Measurements from ENCODE around the gene ARHGAP1.

ARHGAP1 gene

DNA sequence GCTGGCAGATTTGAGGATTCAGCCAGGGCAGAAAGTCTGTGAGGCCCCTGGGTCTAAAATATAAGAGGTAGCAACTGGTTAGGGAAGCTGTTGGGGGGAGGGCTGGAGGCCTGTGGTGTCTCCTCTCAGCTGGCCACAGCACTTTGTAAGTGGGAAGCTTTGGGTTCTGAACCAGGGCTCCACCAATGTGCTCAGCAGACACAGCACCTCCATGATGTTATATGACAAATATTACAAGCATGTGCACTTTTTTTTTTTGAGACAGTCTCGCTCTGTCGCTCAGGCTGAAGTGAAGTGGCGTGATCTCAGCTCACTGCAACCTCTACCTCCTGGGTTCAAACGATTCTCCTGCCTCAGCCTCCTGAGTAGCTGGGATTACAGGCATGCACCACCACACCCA lies 8.0 kb downstream of the ARHGAP1 start:
- no peak for DNase-seq

DNA sequence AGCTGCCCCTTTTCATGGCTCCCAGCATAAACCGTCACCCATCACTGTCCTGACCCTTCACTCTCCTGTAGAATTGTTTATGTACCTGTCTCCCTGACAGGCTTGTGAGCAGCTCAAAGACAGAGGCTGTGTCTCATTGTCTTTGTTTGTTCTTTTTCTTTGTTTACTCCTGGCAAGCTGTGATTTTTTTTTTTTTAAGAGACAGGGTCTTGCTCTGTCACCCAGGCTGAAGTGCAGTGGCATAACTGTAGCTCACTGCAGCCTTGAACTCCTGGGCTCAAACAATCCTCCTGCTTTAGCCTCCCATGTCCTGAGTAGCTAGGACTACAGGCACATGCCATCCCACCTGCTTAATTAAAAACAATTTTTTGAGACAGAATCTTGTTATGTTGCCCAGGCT lies 9.7 kb downstream of the ARHGAP1 start:
- no peak for DNase-seq

DNA sequence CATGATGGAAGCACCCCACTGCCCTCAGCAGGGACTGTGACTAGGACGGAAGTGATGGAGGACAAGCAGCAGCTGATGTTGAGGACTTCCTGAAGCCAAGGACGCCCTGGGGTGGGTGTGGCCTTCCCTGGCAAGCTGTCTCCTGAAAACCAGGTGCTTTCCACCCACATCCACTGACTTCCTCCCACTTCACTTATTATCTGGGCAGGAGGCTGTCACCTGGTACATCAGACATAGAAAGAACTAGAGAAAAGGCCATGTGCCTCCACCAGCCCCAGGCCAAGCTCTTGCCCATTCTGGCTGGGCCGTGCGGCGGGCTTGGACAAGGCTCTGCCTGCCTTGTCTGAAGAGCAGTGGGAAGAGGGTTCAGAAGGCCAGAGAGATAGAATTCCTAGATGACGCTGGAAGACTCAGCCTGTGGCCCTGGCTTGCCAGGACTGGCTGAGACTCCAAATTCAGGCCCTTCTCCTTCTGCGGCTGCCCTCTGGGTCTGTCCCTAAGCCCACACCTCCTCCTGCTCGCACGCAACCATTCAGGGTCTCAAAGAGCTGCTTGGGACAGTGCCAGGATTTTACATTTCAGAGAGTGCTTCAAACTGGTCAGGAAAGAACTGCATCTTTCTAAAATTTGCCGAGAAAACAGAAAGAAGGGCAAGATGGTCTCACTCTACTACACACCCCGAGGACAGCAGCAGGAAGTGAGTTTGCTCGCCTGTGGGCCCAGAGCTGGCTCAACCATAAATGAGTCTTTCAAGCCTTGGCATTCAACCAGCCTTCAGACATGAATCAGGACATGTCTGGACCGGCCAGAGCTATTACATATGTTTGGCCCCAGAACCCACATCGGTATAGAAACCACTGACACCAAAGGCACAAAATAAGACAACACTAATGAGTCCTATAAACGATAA lies 13.3 kb downstream of the ARHGAP1 start:
- DNase-seq = no peak

DNA sequence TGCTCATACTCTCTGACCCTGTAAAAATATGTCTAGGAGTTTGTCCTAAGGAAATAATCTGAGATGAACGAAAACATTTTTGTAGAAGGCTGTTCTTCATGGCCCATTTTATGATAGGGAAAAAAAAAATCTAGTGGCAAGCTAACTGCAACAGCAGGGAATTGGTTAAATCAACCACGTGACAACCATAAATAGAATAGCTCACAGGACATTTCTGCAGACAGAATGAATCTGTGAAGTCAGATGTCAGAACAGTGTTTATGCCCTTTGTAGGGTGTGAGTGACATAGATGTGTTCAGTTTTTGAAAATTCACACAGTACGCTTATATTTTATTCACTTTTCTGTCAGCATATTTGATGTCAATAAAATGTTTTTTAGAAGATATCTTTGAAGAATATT lies 16.1 kb downstream of the ARHGAP1 start:
- no peak for DNase-seq

DNA sequence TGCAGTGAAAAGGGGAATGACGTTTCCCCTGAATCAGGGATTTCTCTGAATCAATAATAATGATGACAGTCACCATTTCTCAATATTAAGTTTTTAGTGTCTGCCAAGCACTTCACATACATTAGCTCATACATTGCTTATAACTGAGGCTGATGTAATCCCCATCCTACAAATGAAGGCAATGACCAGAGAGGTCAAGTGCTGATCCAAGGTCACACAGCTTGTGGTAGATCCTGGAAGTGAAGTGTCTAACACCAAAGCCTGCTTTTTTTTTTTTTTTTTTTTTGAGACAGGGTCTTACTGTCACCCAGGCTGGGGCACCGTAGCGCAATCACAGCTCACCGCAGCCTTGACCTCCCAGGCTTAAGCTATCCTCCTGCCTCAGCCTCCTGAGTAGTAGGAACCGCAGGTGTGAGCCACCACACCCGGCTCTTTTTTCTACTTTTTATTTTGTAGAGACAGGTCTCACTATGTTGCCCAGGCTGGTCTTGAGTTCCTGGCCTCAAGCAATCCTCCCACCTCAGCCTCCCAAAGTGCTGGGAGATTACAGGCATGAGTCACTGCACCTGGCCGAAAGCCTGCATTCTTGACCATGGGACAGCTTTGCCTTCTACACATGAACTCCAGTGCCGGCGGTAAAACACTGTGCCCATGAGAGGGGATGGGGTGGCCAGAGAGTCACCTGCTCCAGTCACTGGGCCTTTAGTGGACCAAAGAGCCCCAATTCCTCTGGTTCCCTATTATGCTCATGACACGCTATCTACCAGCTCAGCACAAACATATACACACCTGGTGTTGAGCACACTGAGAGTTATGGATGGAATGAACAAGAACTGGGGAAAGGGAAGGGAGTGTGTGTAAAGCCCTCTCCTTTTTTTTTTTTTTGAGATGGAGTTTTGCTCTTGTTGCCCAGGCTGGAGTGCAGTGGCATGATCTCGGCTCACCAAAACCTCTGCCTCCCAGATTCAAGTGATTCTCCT lies 17.4 kb downstream of the ARHGAP1 start:
- DNase-seq = no peak

DNA sequence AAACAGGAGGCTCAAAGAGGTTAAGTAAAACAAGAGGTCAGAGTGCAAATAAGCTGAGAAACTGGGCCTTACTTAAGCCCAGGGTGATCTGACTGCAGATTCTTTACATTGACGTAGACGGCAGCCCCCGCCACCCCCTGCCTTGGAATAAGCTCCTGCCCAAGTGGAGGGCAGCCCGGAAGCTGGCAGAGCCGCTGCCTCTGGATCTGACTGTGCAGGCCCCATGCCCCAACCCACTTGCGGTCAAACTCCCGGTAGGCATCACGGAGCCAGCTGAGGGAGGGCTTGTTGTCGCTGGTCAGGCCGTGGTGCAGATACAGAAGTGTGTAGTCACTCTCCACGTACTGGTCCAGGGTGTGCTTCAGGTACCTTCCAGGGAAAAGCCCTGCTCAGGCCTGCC lies 18.6 kb downstream of the ARHGAP1 start:
- DNase-seq = no peak

DNA sequence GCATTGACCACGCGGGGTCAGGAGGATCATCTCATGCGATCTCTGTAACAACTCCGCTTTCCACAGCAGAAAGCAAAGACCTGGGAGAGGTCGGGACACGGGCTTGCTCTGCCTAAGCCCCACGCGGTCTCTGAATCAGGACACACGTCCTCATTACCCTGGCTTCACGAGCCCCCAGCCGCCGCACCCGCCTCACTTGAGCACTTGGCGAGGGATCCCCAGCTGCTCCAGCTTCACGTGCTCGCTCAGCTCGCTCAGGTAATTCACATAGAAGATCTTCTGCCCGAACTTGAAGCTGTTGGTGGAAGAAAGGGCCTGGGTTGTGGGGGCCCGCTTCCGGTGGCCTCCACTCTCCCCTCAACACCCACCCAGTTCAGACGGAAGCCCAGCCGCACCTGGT lies 19.6 kb downstream of the ARHGAP1 start:
- no peak for DNase-seq

DNA sequence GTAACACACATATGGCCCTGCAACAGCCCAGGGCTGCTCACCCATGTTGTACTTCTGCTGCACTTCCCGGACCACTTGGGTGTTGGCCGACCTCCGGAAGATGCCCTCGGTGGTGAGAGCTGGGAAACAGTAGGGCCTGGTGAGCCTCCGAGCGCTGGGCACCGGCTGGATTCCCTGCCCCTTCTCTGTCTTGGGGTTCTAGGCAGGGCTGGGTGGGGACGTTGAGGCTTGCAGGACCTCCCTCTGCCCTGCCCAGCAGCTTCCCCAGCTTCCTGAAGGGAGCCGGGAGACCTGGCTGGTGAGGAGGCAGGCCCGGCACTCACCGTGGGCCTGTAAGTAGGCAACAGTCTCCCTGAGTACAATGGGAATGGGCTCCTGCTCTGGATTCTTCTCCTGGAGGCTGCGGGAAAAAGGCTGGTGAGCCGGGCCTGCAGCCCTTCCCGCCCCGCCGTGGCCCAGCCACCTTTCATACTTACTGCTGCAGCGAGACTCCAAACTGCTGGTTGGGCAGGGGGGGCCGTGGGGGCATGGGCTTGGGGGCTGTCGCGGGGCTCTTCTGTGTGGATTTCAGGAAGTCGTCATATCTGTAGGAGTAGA lies 20.2 kb downstream of the ARHGAP1 start:
- no peak for DNase-seq

DNA sequence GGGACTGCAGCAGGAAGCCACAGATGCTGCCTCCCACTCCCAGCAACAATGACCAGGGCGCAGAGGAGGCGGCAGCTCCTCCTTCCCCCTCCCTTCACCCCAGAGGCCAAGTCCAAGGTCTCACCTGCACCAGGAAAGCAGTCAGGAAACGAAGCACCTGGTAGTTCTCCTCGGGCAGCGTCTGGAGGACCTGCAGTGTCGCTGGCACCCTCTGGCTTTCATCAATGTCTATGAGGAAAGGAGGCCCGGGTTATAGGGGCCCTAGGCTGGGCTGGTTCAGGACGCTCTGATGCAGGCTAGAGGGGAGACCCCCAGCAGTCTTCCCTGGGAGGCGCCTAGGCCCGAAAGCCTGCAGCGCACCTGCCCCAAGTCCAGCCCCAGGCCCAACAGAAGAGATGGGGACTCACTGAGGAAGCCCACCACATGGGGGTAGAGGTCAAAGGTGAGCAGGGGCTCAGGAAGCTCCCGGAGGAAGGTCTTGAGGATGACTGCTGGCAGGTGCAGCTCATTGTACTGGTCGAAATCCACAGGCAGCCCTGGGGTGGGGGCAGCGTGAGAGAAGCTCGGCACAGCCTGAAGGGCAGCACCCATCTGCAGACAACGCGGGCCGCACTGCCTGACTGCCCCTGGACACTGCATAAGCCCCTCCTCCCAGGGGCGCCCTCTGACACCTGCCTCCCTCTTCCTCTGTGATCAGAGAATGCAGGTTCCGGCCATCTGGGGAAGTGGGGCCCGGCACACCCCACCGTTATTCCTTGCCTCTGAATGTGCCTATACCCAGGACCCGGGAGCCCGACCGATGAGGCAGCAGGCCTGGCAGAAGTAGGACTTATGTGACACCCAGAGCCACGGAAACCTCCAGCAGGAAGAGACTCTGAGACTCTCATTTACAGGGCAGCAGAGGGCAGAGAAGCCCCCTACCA lies 20.9 kb downstream of the ARHGAP1 start:
- no peak for DNase-seq

DNA sequence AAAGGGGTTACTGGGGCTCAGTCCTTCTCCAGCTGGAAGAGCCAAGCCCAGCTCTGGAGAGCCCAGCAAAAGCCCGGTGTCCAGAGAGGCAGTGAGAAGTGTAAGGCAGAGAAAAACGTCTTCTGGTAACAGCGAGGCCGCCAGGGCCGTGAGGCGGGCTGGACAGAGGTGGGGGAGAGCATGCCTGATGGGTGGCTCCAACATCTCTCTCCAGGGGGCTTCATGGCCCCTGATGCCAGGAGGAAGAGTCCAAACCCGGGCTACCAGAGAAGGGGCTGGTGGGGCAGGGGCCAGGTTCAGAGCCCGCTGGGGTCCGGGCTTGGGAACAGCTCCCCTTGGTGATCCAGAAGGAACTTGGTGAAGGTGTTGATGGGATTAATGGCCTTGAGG lies 21.7 kb downstream of the ARHGAP1 start:
- no peak for DNase-seq

DNA sequence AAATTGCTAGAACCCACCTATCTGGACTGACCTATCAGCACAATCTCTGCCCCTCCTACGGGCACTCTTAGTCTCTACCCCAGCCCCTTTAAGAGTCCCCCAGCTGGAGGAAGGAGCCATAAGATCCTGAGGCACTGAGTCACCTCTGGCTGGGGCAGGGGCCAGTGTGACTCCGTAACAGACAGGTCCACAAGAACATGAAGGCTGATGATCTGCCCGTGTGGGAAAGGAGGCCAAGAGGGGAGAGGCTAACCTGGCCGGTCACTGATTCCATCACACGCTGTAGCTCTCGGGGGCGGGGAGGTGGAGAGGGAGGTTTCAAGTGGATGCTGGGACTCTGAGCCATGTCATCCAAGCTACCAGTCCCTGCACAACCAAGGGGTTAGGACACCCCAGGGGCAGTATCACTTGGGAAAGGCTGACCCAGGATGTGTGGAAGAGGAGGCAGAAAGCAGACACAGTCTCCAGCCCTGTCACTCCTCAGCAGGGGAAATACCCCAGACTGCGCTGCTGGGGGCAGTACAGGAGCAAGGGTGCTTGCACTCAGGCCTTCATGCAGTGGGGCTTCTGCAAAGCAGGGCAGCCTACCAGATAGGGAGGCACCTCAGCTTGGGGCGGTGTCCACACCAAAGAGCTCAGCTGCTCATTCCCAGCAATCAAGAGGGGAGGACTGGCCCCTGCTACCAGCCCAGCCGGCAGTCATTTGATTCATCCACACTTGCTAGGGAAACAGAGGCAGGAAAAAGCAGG lies 22.3 kb downstream of the ARHGAP1 start:
- no peak for DNase-seq

DNA sequence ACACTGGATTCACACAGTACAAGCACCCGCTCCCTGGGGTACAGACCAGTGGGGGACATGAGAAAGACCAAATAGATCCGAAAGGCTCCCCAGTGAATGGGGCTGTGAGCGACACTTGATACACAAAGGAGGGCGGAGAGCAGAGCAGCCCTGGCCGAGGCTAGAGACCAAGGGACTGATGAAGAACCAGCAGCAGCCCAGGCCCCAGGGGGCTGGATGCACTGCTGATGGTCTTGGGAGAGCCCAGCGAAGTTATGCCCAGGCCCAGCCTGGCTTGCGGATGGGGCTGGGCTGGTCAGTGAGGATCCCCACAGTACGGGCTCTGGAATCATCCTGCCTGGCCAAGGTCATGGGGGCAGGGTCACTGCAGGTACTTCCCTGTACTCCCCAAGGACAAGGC lies 23.2 kb downstream of the ARHGAP1 start:
- no peak for DNase-seq

DNA sequence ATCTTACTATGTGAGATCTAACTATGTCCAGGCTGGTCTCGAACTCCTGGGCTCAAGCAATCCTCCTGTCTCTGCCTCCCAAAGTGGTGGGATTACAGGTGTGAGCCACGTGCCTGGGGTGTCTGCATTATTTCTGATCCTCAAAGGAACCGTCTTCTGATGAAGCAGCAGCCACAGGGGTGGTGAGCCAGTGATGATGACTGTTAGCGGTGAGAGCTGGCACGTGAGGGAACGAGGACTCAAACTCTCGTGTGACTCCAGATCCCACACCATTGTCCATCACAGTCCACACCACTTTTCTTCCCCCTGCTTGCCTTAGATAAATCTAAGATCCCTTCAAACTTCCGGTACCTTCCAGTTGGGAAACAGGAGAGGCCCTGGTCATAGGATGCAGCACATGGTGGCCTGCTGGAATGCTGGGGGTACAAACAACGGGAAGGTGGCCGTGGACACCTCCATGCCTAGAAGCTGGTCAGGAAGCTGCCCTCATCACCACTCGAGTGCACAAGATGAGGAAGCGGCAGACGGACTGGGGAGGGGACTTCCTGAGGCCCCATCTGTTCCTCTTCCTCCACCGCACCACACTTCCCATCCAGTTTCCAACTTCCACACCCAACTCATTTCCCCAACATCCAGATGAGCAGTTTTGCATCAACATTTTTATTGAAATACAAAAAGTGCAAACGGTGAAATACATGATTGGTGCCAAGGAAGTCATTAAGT lies 23.8 kb downstream of the ARHGAP1 start:
- DNase-seq = peak; percentile 29

DNA sequence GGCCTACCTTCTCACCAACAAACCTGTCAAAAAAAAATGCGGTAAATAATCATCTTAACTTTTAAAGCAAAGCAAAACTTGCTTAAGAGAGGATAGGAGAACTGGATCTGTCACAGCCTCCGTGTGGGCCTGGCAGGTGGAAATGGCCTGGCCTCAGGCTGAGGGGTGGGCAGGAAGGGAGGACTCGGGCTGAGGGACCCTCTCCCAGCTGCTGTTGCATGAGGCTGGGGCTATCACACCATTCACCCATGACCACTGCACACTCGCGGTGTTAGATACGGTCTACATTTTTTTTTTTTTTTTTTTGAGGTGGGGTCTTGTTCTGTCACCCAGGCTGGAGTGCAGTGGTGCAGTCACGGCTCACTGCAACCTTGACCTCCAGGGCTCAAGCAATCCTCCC lies 24.5 kb downstream of the ARHGAP1 start:
- DNase-seq = no peak

DNA sequence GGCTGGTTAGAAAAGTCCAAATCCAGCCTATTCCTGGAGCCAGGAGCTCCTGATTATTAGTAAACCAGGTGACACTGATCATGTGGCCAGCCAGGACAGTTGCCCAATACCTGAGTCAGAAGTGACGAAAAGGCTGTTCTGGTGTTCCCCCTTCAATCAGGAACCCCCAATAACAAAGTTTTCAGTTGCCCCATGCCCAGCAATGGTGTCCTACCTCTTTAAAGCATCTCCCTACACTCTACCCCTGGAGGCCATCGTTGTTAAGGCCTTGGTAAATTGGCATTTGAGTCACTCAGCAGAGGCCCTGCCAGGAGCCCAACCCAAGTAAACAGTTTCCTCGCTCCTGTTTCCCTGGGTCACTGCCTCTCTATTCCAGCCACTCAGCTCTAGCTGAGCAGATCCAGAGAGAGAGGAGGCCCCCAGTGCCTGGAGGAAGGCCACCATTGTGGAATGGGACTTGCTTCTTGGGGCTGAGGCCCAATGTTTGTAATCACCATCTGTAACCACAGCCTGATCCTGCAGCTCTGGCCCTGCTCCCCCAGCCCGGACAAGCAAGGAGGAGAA lies 25.0 kb downstream of the ARHGAP1 start:
- DNase-seq = no peak

DNA sequence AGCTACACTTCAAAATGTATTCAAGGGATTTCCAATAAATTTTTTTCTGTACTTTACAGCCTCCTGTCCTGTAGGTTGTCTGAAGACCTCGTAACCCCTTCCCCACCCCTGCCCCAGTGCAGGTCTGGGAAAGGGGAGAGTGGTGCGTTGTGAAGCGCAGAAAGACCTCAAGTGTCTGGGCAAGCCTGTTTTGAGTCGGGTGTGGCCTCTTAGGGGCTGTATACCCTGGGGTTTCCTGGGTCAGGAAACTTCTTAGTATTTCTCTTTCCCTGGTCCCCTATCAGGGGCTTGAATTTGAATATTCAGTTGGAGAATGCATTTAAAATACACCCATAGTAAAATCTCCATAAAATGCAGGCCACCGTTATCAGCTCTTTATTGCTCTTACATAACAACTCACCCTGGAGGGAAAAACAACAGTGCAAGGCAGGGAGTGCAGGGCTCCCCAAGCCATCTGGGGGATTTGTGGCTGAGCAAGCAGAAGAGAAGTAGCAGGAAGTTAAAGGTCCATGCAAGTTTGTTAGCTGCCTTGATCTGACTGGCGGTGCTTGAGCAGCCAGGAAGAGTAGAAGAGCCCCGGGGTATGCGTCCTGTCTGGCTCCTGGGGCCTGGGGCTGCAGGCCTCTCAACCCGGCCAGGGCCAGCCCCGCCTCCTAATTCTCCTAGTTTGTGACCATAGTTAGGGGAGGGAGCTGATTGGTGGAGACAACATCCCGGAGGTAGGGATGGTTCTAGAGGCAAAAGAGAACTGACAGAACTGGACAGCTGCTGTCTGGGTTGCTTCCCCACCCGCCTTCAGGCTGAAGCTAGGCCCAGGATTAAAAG lies 25.7 kb downstream of the ARHGAP1 start:
- DNase-seq = peak; percentile 78

DNA sequence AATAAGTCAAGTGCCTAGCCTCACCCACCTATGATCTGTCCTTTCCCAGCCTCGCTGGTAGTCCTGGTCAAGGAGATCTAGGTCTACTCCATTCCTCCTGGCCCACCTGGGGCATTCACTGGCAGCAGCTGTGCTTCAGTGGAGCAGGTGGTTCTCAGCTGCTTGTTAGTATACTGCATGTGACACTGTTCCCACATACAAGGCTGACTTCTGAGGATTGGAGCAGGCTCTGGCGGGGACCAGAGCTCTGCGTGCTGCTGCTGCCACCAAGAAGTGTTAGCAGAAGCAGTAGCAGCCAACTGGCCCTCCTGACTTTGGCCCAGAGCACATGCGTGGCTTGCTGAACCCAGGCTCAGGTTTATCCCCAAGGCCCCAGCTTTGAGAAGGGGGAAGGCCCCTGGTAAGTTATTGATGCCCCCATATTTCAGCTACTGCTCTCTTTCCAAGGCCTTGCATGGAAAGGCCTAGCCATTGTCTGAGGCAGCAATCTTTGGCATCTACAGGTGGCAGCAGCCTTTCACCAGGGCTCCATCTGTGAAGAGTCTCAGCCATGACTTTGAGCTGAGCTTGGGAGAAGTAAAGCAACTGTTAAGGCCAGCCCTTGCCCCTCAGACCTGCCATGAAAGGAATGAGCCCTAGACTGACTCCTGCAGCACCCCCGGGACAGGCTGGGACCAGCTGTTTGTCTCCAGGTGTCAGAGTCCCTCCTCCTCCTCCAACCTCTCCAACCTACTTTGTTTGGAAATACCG lies 26.5 kb downstream of the ARHGAP1 start:
- DNase-seq = no peak

DNA sequence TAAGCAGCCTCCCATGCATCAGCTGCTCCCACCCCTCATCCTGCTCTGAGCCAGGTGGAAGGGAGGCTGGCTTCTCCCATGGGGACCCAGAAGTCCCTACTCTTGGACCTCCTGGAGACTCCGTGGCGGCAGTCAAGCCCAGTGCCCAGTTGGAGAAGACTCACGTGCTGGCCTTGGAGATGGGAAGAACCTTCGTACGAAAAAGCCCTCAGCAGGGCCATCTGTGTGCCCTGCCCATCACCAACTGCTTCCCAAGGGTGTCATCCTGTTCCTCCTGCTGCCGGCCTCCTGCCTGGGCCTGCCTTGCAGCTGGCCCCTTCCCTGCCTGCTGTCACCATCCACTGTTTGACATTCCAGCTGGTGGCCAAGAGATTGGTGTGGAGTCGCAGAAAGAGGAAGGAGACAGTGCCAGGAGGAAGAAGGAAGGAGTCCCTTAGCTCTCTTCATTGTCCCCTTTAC lies 28.0 kb downstream of the ARHGAP1 start:
- peak; percentile 2 for DNase-seq

DNA sequence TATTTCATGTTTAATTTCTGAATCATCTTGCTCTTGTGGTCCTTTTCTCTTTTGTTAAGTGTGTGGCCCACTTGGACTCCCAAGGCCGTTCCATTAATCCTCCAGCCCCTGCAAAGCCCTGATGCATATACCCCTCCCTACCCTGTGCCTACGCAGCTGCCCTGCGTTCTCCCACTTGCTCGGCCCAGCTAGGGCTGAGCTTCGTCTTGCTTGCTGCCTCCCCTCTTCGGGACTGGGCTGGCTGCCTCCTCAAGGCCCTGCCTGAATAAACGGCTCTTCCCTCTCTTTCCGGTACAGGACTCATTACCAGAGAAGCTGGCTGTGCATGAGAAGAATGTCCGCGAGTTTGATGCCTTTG lies 28.5 kb downstream of the ARHGAP1 start:
- DNase-seq = no peak
